VCaP (cell line): ENCODE results near the gene CIBAR2.

Source experiments
- H3K27ac ChIP-seq: fragments of 450-650 bp; 2 replicates; pipeline ENCODE4 v1.5.1; 2017
- CTCF ChIP-seq: fragments of 450-650 bp; conservative IDR thresholded peaks from 2 replicates; pipeline ENCODE4 v1.5.1; 2017; ENCODE audit warnings: mild to moderate bottlenecking, moderate library complexity

Gene CIBAR2

DNA sequence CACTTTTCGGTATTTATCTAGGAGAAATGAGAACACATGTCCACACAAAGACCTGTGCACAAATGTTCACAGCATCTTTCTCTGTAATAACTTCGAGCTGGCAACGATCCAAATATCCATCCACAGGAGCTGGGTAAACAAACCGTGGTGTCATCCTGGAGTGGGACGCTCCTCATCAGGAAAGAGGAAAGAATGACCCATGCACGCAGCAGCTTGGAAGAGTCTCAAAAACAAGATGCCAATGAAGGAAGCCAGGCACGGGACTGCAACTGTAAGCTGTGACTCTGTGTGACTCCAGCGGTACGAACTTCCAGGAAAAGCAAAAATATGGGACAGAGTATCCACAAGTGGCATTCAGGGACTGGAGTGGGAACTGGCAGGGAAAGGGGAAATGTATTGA lies 36.7 kb upstream of the CIBAR2 start:
- TF ChIP-seq CTCF: no peak
- H3K27ac ChIP-seq: no peak overlapping the region

- TF ChIP-seq CTCF: no peak
- H3K27ac ChIP-seq: no peak overlapping the region
Measured at GRCh38 chr16:85146922-85147651, 34.8 kb upstream of the CIBAR2 start.

- TF ChIP-seq CTCF: no peak
- H3K27ac ChIP-seq: no peak overlapping the region
Measured at GRCh38 chr16:85146532-85146797, 34.2 kb upstream of the CIBAR2 start.

- TF ChIP-seq CTCF: no peak
- no peak overlapping the region for H3K27ac ChIP-seq
Measured at GRCh38 chr16:85145734-85146531, 33.7 kb upstream of the CIBAR2 start.

DNA sequence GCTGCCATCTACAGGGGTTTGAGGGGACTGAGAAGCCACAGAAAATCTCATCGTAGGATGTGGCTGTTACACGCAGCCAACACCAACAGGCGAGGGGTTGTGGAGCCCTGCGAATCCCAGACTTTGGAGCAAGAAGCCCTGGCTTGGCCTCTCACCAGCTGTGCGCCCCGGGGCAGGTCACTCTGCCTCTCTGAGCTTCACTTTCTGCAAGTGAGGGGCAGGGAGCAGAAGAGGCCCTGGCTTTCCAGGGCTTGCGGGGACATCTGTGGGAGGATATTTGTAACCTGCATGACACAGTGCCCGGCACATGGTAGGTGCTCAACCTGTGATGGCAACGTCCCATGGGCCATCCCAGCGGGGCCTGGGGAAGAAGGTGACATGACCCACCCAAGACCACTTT lies 32.9 kb upstream of the CIBAR2 start:
- no peak overlapping the region for H3K27ac ChIP-seq
- no peak for TF ChIP-seq CTCF

DNA sequence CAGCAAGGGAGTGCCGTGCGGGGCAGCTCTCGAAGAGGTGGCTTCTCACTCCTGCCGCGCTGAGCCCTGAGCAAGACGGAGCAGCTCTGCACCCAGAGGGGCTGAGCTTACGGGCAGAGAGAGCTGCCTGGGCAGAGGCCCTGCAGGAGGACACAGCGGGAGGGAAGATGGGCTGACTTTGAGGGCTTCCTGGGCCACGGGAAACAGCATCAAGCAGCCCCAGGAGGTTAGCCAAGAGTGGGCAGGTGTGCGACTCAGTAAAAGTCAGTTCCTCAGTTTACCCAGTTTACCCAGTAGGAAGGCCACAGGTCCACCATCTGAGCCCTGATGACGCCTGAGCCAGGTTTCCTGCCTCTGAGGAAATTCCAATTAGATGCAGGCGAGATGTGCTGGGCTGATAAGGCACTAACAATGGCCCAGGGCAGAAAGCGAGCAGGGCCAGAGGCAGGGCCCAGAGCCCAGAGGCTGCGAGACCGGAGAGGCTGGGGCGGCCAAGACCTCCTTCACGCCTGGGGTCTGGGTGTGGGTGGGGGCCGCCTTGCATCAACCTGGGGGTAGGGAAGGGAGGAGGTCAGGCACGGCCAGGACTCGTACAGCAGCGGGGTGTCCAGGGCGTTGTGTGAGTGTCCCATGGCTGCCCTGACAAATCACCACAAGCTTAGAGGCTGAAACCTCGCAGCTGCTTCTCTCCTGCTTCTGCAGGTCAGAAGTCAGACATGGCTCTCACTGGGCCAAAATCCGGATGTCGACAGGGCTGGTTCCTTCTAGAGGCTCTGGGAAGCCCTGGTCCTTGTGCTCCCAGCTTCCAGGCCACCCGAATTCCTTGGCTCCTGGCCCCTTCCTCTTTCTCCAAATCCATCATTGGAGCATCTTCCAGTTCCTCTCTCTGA lies 32.0 kb upstream of the CIBAR2 start:
- H3K27ac ChIP-seq: no peak overlapping the region
- TF ChIP-seq CTCF: no peak

- no peak for TF ChIP-seq CTCF
- no peak overlapping the region for H3K27ac ChIP-seq
Measured at GRCh38 chr16:85142771-85143211, 30.5 kb upstream of the CIBAR2 start.
